Measurements from ENCODE around the gene BEND7.
"Not testable (repeated sequence)": the region's sequence is repeated elsewhere in the genome, so short reads cannot be mapped to it uniquely, and the experiment has no call there.

Gene BEND7

GRCh38 chr10:13417459-13418126 lies 111.2 kb downstream of the BEND7 start:
- DNase-seq: no peak

- no peak for DNase-seq
These were observed 112.1 kb downstream of the BEND7 start for GRCh38 chr10:13416760-13417159.

- DNase-seq: no peak
These were observed 114.0 kb downstream of the BEND7 start for GRCh38 chr10:13414855-13415254.

GRCh38 chr10:13414137-13414536 lies 114.7 kb downstream of the BEND7 start:
- no peak for DNase-seq

GRCh38 chr10:13412894-13413293 lies 115.9 kb downstream of the BEND7 start:
- no peak for DNase-seq

- DNase-seq: no peak
These were observed 124.0 kb downstream of the BEND7 start for GRCh38 chr10:13404791-13405190.

- no peak for DNase-seq
These were observed 124.5 kb downstream of the BEND7 start for GRCh38 chr10:13404305-13404759.

GRCh38 chr10:13403426-13403825 lies 125.4 kb downstream of the BEND7 start:
- DNase-seq: not testable (repeated sequence)

GRCh38 chr10:13402021-13402420 lies 126.8 kb downstream of the BEND7 start:
- DNase-seq: no peak

- DNase-seq: no peak
These were observed 127.7 kb downstream of the BEND7 start for GRCh38 chr10:13401142-13401541.

GRCh38 chr10:13400196-13400965 lies 128.4 kb downstream of the BEND7 start:
- DNase-seq: no peak

- DNase-seq: no peak
These were observed 129.1 kb downstream of the BEND7 start for GRCh38 chr10:13399752-13400151.

GRCh38 chr10:13399236-13399635 lies 129.6 kb downstream of the BEND7 start:
- no peak for DNase-seq

GRCh38 chr10:13397052-13397451 lies 131.8 kb downstream of the BEND7 start:
- no peak for DNase-seq

- DNase-seq: peak; percentile 19
These were observed 132.4 kb downstream of the BEND7 start for GRCh38 chr10:13396369-13396768.

- DNase-seq: no peak
These were observed 133.3 kb downstream of the BEND7 start for GRCh38 chr10:13395540-13395939.

GRCh38 chr10:13393640-13394039 lies 135.2 kb downstream of the BEND7 start:
- no peak for DNase-seq

- no peak for DNase-seq
These were observed 136.1 kb downstream of the BEND7 start for GRCh38 chr10:13392701-13393100.
